Activated T-helper 17 cell treated with anti-CD3 and anti-CD28 coated beads, Interleukin-2, amount 50 U/mL, for 72 hours (primary cell): Measurements from ENCODE around the gene PEX5. TPM values are rescaled to one million over a fixed set of nuclear protein-coding genes. Genes with fewer than 3 reads are reported as not detected.

Experiments
- ATAC-seq: fragments of 150-1000 bp; cut with Tn5 transposase; replicated peaks from 2 replicates; pipeline ENCODE4 v1.10.0; 2021; ENCODE audit warnings: mild to moderate bottlenecking, moderate library complexity
- H3K27ac Mint-ChIP-seq: one replicate; pipeline ENCODE4 v1.8.0; 2022; ENCODE audit warnings: mixed read lengths
- H3K27me3 Mint-ChIP-seq: one replicate; pipeline ENCODE4 v1.8.0; 2022; ENCODE audit warnings: mixed read lengths
- H3K36me3 Mint-ChIP-seq: one replicate; pipeline ENCODE4 v1.8.0; 2022; ENCODE audit warnings: low read depth, mild to moderate bottlenecking, mixed read lengths
- H3K4me1 Mint-ChIP-seq: one replicate; pipeline ENCODE4 v1.8.0; 2022; ENCODE audit warnings: mixed read lengths
- H3K4me3 Mint-ChIP-seq: one replicate; pipeline ENCODE4 v1.8.0; 2022; ENCODE audit warnings: mild to moderate bottlenecking, mixed read lengths
- H3K9me3 Mint-ChIP-seq: one replicate; pipeline ENCODE4 v1.8.0; 2022; ENCODE audit warnings: mixed read lengths
- total RNA-seq, 2 donors: library from RNA; stranded (reverse); gene quantifications; one replicate each; pipeline ENCODE4 v1.2.3, GENCODE V29; 2022

The PEX5 gene
- total RNA-seq, 2 donors from 2014 or later, result 21.4 to 31.4 TPM

DNA sequence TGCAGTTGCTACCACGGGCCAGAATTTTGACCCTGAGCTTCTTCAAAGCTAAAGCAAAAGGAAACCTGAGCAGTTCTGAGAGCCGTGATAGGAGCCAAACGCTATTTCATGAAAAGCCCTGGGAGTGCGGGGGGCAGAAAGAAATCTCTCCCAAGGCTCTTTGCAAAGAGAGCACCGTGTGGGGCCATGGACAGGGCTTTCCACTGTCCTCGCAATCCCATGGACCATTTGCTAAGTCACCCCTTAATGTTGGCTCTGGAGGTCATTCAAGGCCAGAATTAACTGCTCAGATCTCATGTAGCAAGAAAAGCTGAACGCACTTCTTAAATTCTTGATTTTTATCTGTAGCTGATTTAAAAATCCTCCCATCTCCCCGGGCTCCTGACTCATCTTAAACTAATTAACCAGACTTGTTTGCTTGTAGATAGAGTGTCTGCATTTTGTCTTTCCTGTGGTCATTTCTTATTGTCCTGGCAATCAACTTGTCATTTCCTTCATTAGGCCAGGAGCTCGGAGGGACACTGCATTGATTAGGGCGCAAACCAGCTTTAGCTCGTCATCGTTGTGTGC lies 34.5 kb upstream of the PEX5 start:
- H3K9me3 Mint-ChIP-seq, result no peaks in the 10 kb centered on the region
- no peak overlapping the region for H3K4me3 Mint-ChIP-seq
- H3K36me3 Mint-ChIP-seq, result peaks cover 60% of the 10 kb centered on the region
- no peaks in the 10 kb centered on the region for H3K27me3 Mint-ChIP-seq
- H3K27ac Mint-ChIP-seq, result no peak overlapping the region
- ATAC-seq, result no peak
- no peaks in the 10 kb centered on the region for H3K4me1 Mint-ChIP-seq

DNA sequence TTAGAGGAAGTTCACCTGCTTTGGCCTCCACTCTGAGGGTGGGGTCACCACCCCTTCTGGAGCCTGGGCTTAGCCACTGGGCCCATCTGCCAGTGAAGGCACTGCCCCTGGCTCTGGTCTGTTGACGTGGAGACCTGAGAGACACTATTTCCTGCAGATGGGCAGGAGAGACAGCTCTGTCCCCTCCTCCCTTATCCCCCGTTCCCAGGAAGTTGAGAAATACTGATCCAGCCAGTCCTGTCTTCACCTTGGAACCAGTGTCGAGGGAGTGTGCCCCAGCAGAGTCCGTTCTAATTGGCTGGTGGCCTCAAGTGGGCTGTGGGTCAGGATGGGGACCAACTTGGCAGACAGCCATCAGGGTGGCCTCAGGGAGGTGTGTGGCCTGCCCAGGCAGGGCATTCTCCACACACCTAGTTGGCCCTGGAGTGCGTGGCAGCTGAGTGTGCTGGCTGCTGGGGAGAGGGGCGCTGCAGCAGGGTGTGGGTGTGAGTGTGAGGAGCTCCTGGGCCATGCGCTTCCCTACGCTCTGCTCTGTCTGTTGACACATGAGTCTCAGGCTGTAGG lies 33.9 kb upstream of the PEX5 start:
- Mint-ChIP-seq H3K27ac (no peak overlapping the region), H3K36me3 (peaks cover 54% of the 10 kb centered on the region), H3K4me3 (no peak overlapping the region), H3K9me3 (no peaks in the 10 kb centered on the region), H3K4me1 (no peaks in the 10 kb centered on the region), H3K27me3 (no peaks in the 10 kb centered on the region)
- no peak for ATAC-seq

DNA sequence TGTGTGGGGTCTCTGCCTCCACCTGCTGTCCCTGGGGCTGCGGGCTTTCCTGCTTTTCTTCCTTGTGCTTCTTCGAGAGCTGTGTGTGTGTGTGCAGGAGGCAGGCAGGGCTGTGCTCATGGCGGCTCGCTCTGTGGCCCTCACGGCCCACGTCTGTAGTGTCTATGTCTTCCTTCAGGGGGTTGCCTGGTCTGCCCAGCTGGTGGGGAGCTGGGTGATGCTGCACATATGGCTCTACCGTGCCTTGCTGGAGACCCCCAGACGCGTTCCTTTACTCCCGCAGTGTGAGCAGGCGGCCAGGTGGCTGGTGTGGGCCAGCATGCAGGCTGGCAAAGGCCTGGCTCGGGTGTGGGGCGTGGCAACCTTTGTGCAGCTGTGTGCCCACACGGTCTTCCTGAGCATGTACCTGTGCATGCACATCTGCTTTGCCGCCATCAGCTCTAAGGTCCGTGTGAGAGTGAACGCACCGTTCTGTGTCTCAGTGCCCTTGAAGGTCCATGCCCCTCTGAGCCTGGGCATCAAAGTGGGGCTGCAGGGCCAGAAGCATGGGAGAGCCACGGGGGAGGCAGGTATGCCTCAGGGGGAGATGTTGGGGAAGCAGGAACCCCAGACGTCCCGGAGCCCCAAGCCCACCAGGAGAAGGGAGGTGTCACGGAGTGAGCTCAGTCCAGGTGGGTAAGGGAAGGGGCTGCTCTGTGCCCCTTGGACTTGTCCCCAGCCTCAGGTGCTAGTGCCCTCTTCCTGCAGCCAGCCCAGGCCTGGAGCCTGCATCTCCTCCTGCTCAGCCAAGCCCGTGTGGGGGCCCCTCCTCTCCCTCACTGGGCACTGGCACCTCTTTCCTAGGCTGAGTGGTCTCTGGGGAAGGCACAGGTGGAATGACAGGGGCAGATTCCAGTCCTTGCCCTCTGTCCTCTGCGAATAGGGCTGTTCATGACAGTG lies 33.0 kb upstream of the PEX5 start:
- H3K4me3 Mint-ChIP-seq, result no peak overlapping the region
- H3K36me3 Mint-ChIP-seq, result peaks cover 45% of the 10 kb centered on the region

DNA sequence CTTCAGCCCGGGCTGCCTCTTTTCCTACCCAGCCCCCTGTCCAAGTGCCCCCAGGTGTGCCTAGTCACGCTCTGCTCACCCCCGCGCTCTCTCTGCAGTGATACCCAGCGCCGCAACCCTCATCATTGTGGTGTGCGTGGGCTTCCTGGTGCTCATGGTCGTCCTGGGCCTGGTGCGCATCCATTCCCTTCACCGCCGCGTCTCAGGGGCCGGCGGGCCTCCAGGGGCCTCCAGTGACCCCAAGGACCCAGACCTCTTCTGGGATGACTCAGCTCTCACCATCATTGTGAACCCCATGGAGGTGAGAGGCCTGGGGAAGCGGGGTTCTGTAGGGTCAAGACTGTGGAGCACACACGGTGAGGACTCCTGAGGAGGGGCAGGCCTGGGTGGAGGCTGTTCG lies 32.1 kb upstream of the PEX5 start:
- Mint-ChIP-seq H3K36me3 (peaks cover 37% of the 10 kb centered on the region), H3K4me1 (peaks cover 2% of the 10 kb centered on the region), H3K9me3 (no peaks in the 10 kb centered on the region), H3K27ac (no peak overlapping the region), H3K4me3 (no peak overlapping the region), H3K27me3 (no peaks in the 10 kb centered on the region)
- no peak for ATAC-seq

More for the DNA sequence above, 33.0 kb upstream of the PEX5 start:
- Mint-ChIP-seq H3K27ac (no peak overlapping the region), H3K4me1 (no peaks in the 10 kb centered on the region), H3K9me3 (no peaks in the 10 kb centered on the region), H3K27me3 (no peaks in the 10 kb centered on the region)
- no peak for ATAC-seq

DNA sequence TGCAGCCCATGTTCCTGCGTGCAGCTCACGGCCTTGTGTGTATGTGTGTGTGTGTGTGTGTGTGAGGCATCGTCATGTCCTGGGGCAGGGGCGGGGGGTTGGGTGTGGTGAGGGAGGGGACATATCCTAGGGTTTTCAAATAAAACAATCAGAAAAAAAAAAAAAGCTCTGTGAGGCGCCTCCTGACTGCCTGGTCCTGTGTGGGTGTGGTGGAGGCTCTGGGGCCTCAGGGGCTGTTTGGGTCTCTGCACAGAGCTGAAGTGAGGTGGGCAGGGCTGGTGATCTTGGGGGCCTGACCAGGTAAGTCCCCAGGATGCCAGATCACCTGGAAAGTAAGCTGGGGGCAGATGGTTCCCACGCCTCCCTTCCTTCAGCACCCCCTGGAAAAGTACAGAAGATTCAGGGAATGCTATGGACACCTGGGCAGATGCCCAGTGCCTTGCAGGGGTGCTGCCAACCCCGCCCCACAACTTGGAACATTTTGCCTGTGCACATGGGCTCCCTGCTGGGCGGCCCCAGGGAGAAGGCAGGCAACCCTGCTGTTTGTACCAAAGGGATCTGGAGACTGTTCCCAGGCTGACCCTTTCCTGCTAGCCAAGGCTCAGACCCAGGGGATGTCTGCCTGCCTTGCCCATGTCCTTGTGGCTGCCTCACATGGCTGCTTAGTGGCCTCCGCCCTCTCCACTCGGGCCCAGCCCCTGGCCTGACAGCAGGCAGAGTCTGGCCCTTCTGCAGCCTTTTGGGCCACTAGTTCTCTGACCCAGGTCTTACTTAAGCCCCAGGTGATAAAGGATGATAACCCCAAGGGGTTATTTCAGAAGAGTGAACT lies 30.5 kb upstream of the PEX5 start:
- Mint-ChIP-seq H3K9me3 (no peaks in the 10 kb centered on the region), H3K4me3 (no peak overlapping the region), H3K27ac (no peak overlapping the region), H3K4me1 (peaks cover 8% of the 10 kb centered on the region), H3K27me3 (peaks cover 4% of the 10 kb centered on the region), H3K36me3 (peaks cover 25% of the 10 kb centered on the region)
- ATAC-seq, result no peak

DNA sequence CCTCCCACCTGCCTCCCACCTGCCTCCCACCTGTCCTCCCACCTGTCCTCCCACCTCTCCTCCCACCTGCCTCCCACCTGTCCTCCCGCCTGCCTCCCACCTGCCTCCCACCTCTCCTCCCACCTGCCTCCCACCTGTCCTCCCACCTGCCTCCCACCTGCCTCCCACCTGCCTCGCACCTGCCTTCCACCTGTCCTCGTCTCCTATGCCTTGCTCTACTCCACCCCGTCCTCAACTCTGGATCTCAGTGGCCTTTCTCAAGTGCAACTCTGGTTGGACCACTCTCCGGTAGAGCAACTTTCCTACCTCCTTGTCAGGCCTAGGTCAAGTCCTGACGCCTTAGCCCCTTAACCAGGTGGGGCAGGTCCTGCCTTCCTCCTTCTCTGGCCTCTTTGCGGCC lies 29.3 kb upstream of the PEX5 start:
- Mint-ChIP-seq H3K9me3 (no peaks in the 10 kb centered on the region), H3K27ac (peak overlapping the region; percentile 25), H3K27me3 (peaks cover 5% of the 10 kb centered on the region), H3K36me3 (peaks cover 13% of the 10 kb centered on the region), H3K4me3 (no peak overlapping the region), H3K4me1 (peaks cover 8% of the 10 kb centered on the region)
- no peak for ATAC-seq

DNA sequence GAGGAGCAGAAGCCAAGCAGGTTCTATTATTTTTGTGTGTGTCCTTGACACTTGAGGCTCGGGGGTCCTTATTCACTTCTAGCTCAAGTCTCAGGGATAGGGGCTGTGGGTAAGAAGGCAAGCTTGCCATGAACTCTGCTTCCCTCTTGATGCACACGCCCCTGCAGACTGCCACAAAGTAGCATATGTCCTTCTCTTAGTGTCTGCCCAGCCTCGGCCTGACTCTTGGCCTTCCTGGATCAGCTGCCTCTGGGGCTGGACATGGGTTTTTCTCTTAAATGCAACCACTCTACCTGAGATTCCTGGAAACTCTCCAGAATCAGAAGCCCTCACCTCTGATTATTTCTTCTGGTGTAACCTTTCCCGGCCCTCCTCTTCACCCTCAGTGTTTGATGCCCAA lies 28.2 kb upstream of the PEX5 start:
- H3K4me1 Mint-ChIP-seq, result peaks cover 8% of the 10 kb centered on the region
- peaks cover 3% of the 10 kb centered on the region for H3K36me3 Mint-ChIP-seq
- H3K27ac Mint-ChIP-seq, result no peak overlapping the region
- no peak for ATAC-seq
- H3K4me3 Mint-ChIP-seq, result no peak overlapping the region
- H3K27me3 Mint-ChIP-seq, result peaks cover 7% of the 10 kb centered on the region
- H3K9me3 Mint-ChIP-seq, result no peaks in the 10 kb centered on the region

DNA sequence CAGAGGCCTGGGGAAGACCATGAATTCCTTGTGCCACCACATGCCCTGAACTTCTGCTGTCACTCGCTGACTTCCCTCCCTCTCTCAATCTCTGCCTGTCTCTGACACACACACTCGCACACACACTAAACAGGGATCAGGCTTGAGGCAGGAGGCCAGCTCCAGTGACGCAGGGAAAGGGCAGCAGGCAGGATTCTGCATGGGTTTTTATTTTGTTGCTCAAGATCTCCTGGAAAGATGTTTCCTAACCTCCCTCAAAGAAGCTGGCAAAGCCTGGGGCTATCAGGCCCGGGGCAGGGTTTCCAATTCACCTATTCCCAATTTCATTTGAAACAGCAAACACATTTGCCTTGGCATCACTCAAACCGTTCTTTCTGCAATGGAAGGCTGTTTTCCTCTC lies 27.7 kb upstream of the PEX5 start:
- peaks cover 8% of the 10 kb centered on the region for H3K4me1 Mint-ChIP-seq
- no peak overlapping the region for H3K27ac Mint-ChIP-seq
- no peak for ATAC-seq
- H3K9me3 Mint-ChIP-seq, result no peaks in the 10 kb centered on the region
- no peaks in the 10 kb centered on the region for H3K36me3 Mint-ChIP-seq
- H3K27me3 Mint-ChIP-seq, result peaks cover 10% of the 10 kb centered on the region
- no peak overlapping the region for H3K4me3 Mint-ChIP-seq

DNA sequence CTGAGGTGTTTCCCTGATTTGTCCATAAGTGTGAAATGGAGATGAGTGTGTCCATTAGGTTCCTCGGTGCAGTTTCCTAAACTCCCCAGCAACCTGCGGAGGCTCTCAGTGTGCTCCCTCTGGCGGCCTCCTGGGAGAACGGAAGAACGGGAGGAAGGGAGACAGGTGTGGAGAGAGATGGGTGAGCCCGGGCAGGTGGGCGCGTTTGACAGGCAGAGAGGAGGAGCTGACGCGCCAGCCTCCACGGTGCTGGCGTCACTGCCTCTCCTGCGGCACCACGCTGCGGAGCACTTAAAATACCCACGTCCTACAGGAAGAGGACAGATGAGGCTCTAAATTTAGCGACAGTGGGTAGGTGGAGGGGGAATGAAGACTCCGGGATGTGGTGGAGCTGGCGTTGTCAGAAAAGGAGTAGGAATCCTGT lies 26.8 kb upstream of the PEX5 start:
- H3K4me3 Mint-ChIP-seq, result peak overlapping the region; percentile 40
- peaks cover 8% of the 10 kb centered on the region for H3K4me1 Mint-ChIP-seq
- H3K27ac Mint-ChIP-seq, result peak overlapping the region; percentile 25
- peaks cover 14% of the 10 kb centered on the region for H3K27me3 Mint-ChIP-seq
- H3K9me3 Mint-ChIP-seq, result no peaks in the 10 kb centered on the region
- no peaks in the 10 kb centered on the region for H3K36me3 Mint-ChIP-seq
- peak; percentile 42 for ATAC-seq

DNA sequence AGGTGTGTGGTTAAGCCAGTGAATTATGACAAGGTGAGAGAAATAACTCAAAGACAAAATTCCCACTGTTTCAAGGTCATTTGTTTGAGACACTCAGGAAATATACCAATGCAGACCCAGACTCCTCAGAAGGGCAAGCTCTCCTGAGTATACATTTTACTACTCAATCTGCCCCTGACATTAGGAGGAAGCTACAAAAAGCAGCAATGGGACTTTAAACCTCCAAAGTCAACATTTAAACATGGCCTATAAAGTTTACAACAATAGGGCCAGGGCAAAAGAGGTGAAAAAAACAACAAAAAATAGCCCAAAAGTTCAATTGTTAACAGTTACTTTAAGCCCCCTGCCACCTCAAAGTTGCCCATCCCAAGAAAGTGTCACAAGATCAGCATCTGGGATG lies 19.5 kb upstream of the PEX5 start:
- Mint-ChIP-seq H3K27me3 (peaks cover 30% of the 10 kb centered on the region), H3K27ac (no peak overlapping the region), H3K4me1 (no peaks in the 10 kb centered on the region), H3K4me3 (no peak overlapping the region), H3K36me3 (no peaks in the 10 kb centered on the region), H3K9me3 (peaks cover 14% of the 10 kb centered on the region)
- no peak for ATAC-seq

DNA sequence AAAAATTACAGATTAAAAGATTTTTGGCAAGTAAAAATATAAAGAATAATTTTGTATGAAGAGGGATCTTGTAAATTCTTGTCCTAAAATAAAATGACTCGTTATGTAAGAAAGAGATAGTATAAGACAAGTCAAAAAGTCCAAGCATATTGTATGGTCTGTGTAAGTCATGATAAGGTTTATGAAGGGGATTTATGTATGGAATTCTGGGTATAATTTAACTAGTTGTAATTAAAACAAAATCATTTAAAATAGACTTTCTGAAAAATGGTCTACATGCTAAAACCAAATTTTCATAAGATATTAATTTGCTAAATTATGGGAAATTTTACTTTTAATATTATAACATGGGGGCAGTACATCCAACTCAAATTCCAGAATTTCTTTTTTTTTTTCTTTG lies 17.6 kb upstream of the PEX5 start:
- no peak for ATAC-seq
- Mint-ChIP-seq H3K4me3 (no peak overlapping the region), H3K27ac (no peak overlapping the region), H3K4me1 (no peaks in the 10 kb centered on the region), H3K36me3 (no peaks in the 10 kb centered on the region), H3K9me3 (peaks cover 14% of the 10 kb centered on the region), H3K27me3 (peaks cover 34% of the 10 kb centered on the region)

DNA sequence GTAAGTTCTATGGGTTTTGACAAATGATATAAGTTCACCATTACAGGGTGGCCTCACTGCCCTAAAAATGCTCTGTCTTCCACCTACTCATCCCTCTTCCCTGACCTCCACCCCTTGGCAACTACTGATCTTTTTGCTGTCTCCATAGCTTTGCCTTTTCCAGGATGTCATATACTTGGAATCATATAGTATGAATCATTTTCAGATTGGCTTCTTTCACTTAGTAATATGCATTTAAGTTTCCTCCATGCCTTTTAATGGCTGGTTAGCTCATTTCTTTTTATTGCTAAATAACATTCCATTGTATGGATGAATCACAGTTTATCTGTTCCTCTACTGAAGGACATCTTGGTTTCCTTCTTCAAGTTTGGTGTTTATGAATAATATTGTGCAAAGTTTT lies 14.0 kb upstream of the PEX5 start:
- ATAC-seq, result no peak

DNA sequence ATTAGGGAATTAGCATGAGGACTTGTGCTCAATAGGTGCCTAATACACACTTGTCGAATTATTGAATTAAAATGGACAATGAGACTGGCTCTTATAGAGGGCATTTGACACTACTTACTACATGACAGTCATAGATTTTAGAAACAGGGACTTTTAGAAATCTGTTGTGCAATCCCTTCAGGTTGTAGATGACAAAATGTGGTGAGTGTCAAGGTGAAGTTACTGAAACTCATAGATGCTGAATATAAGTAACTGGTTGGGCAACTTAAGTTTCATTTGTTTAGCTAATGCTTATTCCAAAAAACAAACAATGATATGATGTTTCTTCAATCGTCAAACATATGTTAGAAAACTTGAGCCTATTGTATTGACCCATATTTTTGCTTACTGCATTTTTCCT lies 12.9 kb upstream of the PEX5 start:
- Mint-ChIP-seq H3K4me3 (no peak overlapping the region), H3K9me3 (peaks cover 5% of the 10 kb centered on the region), H3K36me3 (no peaks in the 10 kb centered on the region), H3K27ac (no peak overlapping the region), H3K27me3 (peaks cover 39% of the 10 kb centered on the region), H3K4me1 (no peaks in the 10 kb centered on the region)
- no peak for ATAC-seq

More for the DNA sequence above, 14.0 kb upstream of the PEX5 start:
- Mint-ChIP-seq H3K9me3 (peaks cover 8% of the 10 kb centered on the region), H3K27ac (no peak overlapping the region), H3K4me3 (no peak overlapping the region), H3K4me1 (no peaks in the 10 kb centered on the region), H3K27me3 (peaks cover 38% of the 10 kb centered on the region), H3K36me3 (no peaks in the 10 kb centered on the region)

DNA sequence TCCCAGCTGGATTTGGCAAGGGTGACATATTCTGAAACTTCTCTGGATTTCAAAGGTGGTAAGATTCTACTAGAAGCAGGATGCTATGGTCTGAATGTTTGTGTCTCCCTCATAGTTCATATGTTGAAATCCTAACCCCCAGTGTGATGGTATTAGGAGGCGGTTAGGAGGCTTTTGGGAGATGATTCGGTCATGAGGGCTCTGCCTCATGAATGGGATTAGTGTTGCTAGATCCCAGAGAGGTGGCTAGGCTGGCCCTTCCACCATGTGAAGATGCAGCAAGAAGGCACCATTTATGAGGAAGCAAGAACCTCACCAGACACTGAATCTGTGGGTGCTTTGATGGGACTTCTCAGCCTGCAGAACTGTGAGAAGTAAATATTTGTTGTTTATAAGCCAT lies 11.0 kb upstream of the PEX5 start:
- Mint-ChIP-seq H3K27ac (no peak overlapping the region), H3K4me1 (no peaks in the 10 kb centered on the region), H3K4me3 (no peak overlapping the region), H3K27me3 (peaks cover 40% of the 10 kb centered on the region), H3K9me3 (no peaks in the 10 kb centered on the region), H3K36me3 (no peaks in the 10 kb centered on the region)
- ATAC-seq, result no peak
